HepG2 (cell line): ENCODE measurements around the gene RAD52. TPM values are rescaled to one million over a fixed set of nuclear protein-coding genes. Genes with fewer than 3 reads are reported as not detected.

Source experiments
- ARNT ChIP-seq: fragments of 450-650 bp; IDR thresholded peaks from 2 replicates; pipeline ENCODE4 v1.6.1; 2017
- CENPT ChIP-seq: sonication (generic); formaldehyde crosslinking; IDR thresholded peaks from 2 replicates; pipeline ENCODE4 v1.8.0; 2022; ENCODE audit warnings: low read depth, mild to moderate bottlenecking, moderate library complexity, missing genetic modification reagents
- ELF3 ChIP-seq: IDR thresholded peaks from 2 replicates; pipeline ENCODE4 v1.6.1; 2016; ENCODE audit warnings: missing genetic modification reagents, missing compliant biosample characterization
- EP300 ChIP-seq, 3 experiments: sonication (generic) in 1 of 3; formaldehyde crosslinking in 1 of 3; IDR thresholded peaks; 2 replicates each; pipeline versions ENCODE4 v1.5.1 to v1.6.1; 2011 to 2020; ENCODE audit warnings: low read depth in 2 of 3, low read length in 2 of 3, borderline replicate concordance in 1 of 3, improper control_type of control experiment in 1 of 3, mild to moderate bottlenecking in 1 of 3, missing genetic modification reagents in 1 of 3, moderate library complexity in 1 of 3
- FOXK1 ChIP-seq: sonication (generic); formaldehyde crosslinking; IDR thresholded peaks from 2 replicates; pipeline ENCODE4 v1.4.0; 2020; ENCODE audit warnings: low read depth, missing genetic modification reagents, borderline replicate concordance
- NCOR1 ChIP-seq: fragments of 200-600 bp; sonication (generic); IDR thresholded peaks from 2 replicates; pipeline ENCODE4 v1.7.0; 2017; ENCODE audit warnings: antibody characterized with exemption, low read length, borderline replicate concordance
- RARG ChIP-seq: sonication (generic); formaldehyde crosslinking; IDR thresholded peaks from 2 replicates; pipeline ENCODE4 v1.4.0; 2020; ENCODE audit warnings: low read depth, mild to moderate bottlenecking, missing genetic modification reagents
- SALL2 ChIP-seq: sonication (generic); formaldehyde crosslinking; IDR thresholded peaks from 2 replicates; pipeline ENCODE4 v1.8.1; 2023; ENCODE audit warnings: mild to moderate bottlenecking, missing genetic modification reagents, inconsistent platforms
- ZNF670 ChIP-seq: sonication (generic); formaldehyde crosslinking; IDR thresholded peaks from 2 replicates; pipeline ENCODE4 v1.8.0; 2022; ENCODE audit warnings: mild to moderate bottlenecking, missing genetic modification reagents, borderline replicate concordance
- ZNF749 ChIP-seq: sonication (generic); formaldehyde crosslinking; IDR thresholded peaks from 2 replicates; pipeline ENCODE4 v1.8.0; 2022; ENCODE audit warnings: mild to moderate bottlenecking, missing genetic modification reagents, moderate library complexity, borderline replicate concordance
- ZSCAN21 ChIP-seq: sonication (generic); formaldehyde crosslinking; IDR thresholded peaks from 2 replicates; pipeline ENCODE4 v1.8.0; 2022; ENCODE audit warnings: mild to moderate bottlenecking, missing genetic modification reagents, moderate library complexity, borderline replicate concordance
- polyA plus RNA-seq, 8 experiments: library from polyadenylated mRNA; depleted of rRNA in 3 of 8; stranded (reverse) in 7 of 8; unstranded in 1 of 8; fragments of >200 nt; fragmentation: Illumina TruSeq in 4 of 8; extraction: Trizol in 4 of 8; gene quantifications; 2 replicates each; pipeline versions ENCODE4 v1.2.1 to v1.2.3, GENCODE V29; 2011 to 2016; ENCODE audit warnings: low read depth in 4 of 8, missing spikeins in 1 of 8, mixed read lengths in 1 of 8; ENCODE audit not compliant: insufficient read depth in 1 of 8
- total RNA-seq, 5 experiments: library from RNA; depleted of rRNA; stranded (reverse); fragments of >200 nt; fragmentation: Illumina TruSeq; extraction: Trizol; gene quantifications; 2 replicates each; pipeline ENCODE4 v1.2.3, GENCODE V29; 2016; ENCODE audit warnings: low read depth in 1 of 5
- TF ChIP-seq, protein P1 (sequence below): IDR thresholded peaks from 2 replicates; pipeline ENCODE4 v1.6.1; 2016; ENCODE audit warnings: missing genetic modification reagents, missing compliant biosample characterization
- TF ChIP-seq, protein P2 (sequence below): sonication (generic); formaldehyde crosslinking; IDR thresholded peaks from 2 replicates; pipeline ENCODE4 v1.4.0; 2020; ENCODE audit warnings: mild to moderate bottlenecking, missing genetic modification reagents
- TF ChIP-seq, protein P3 (sequence below): sonication (generic); formaldehyde crosslinking; IDR thresholded peaks from 2 replicates; pipeline ENCODE4 v1.4.0; 2020; ENCODE audit warnings: missing genetic modification reagents, borderline replicate concordance
- TF ChIP-seq, protein P4 (sequence below): sonication (generic); formaldehyde crosslinking; IDR thresholded peaks from 2 replicates; pipeline ENCODE4 v1.5.0; 2020; ENCODE audit warnings: mild to moderate bottlenecking, missing genetic modification reagents, borderline replicate concordance

The RAD52 gene
- total and polyA plus RNA-seq, 2 of the 13 experiments (the other 11 are each of a cell fraction or from before 2014, with no cell fraction given) = 14.3 to 19.9 TPM

DNA sequence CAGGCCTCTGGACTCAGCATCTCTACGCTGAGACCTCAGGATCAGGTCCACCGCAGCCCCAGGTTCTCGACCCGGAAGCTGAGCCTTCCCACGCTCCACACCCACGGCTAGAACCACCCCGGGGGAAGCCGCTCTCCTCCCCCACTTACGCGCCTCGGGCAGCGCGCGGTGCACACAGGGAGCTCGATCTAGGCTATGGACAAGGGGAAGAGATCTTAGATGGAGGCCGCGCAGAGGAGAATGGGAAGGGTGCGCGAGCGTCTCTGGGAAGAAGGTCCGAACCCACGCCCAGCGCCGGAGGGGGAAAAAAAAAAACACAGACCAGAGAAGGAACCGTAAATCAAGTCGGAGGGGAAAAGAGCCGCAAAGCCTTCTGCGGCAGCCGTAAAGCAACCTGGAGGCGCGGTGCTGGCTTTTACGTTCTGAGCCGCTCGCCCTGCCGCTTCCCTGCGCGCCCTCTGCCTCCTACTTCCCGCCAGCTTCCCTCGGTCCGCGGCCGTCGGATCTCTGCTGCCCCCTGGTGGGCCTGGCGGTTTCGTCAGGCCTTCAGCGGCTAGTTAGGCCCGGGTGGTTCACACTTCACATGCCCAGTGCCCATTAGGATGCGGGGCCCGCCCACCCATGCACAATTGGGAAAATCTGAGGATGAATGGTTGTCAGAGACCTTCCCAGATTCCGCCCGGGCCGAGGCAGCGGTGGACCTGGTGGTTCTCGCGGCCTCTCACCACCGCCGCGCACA lies at the start of gene RAD52 (continued):
- TF ChIP-seq, protein P1, sequence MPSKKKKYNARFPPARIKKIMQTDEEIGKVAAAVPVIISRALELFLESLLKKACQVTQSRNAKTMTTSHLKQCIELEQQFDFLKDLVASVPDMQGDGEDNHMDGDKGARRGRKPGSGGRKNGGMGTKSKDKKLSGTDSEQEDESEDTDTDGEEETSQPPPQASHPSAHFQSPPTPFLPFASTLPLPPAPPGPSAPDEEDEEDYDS (CRISPR knock-in tag) = peak; percentile 47
- TF ChIP-seq SALL2 (CRISPR knock-in tag) (0 out of 2 replicates have a peak, but pooled peaks have one; percentile 25), ZNF749 (peak; percentile 82; the same call in 1 of the 2 replicates), ARNT (no peak), ELF3 (CRISPR knock-in tag) (peak; percentile 82), EP300 (IDR thresholded peaks at IDR 0.05; ENCODE audit: low read depth in 2 of 2, low read length in 2 of 2) (peak in 1 of 2 experiments; percentile 45; a peak in 2 of 4 replicates), EP300 (CRISPR knock-in tag; IDR thresholded peaks at IDR 0.05; ENCODE audit: borderline replicate concordance) (no peak), ZSCAN21 (CRISPR knock-in tag) (no peak; the same call in 1 of the 2 replicates), ZNF670 (CRISPR knock-in tag) (peak; percentile 99), RARG (CRISPR knock-in tag) (peak; percentile 60; the same call in 1 of the 2 replicates), FOXK1 (CRISPR knock-in tag) (peak; percentile 85; the same call in 1 of the 2 replicates), NCOR1 (no peak), CENPT (CRISPR knock-in tag) (no peak)
- TF ChIP-seq, protein P2, sequence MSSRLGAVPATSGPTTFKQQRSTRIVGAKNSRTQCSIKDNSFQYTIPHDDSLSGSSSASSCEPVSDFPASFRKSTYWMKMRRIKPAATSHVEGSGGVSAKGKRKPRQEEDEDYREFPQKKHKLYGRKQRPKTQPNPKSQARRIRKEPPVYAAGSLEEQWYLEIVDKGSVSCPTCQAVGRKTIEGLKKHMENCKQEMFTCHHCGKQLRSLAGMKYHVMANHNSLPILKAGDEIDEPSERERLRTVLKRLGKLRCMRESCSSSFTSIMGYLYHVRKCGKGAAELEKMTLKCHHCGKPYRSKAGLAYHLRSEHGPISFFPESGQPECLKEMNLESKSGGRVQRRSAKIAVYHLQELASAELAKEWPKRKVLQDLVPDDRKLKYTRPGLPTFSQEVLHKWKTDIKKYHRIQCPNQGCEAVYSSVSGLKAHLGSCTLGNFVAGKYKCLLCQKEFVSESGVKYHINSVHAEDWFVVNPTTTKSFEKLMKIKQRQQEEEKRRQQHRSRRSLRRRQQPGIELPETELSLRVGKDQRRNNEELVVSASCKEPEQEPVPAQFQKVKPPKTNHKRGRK (CRISPR knock-in tag) = no peak
- TF ChIP-seq, protein P3, sequence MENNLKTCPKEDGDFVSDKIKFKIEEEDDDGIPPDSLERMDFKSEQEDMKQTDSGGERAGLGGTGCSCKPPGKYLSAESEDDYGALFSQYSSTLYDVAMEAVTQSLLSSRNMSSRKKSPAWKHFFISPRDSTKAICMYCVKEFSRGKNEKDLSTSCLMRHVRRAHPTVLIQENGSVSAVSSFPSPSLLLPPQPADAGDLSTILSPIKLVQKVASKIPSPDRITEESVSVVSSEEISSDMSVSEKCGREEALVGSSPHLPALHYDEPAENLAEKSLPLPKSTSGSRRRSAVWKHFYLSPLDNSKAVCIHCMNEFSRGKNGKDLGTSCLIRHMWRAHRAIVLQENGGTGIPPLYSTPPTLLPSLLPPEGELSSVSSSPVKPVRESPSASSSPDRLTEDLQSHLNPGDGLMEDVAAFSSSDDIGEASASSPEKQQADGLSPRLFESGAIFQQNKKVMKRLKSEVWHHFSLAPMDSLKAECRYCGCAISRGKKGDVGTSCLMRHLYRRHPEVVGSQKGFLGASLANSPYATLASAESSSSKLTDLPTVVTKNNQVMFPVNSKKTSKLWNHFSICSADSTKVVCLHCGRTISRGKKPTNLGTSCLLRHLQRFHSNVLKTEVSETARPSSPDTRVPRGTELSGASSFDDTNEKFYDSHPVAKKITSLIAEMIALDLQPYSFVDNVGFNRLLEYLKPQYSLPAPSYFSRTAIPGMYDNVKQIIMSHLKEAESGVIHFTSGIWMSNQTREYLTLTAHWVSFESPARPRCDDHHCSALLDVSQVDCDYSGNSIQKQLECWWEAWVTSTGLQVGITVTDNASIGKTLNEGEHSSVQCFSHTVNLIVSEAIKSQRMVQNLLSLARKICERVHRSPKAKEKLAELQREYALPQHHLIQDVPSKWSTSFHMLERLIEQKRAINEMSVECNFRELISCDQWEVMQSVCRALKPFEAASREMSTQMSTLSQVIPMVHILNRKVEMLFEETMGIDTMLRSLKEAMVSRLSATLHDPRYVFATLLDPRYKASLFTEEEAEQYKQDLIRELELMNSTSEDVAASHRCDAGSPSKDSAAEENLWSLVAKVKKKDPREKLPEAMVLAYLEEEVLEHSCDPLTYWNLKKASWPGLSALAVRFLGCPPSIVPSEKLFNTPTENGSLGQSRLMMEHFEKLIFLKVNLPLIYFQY (CRISPR knock-in tag) = peak; percentile 24
- TF ChIP-seq, protein P4, sequence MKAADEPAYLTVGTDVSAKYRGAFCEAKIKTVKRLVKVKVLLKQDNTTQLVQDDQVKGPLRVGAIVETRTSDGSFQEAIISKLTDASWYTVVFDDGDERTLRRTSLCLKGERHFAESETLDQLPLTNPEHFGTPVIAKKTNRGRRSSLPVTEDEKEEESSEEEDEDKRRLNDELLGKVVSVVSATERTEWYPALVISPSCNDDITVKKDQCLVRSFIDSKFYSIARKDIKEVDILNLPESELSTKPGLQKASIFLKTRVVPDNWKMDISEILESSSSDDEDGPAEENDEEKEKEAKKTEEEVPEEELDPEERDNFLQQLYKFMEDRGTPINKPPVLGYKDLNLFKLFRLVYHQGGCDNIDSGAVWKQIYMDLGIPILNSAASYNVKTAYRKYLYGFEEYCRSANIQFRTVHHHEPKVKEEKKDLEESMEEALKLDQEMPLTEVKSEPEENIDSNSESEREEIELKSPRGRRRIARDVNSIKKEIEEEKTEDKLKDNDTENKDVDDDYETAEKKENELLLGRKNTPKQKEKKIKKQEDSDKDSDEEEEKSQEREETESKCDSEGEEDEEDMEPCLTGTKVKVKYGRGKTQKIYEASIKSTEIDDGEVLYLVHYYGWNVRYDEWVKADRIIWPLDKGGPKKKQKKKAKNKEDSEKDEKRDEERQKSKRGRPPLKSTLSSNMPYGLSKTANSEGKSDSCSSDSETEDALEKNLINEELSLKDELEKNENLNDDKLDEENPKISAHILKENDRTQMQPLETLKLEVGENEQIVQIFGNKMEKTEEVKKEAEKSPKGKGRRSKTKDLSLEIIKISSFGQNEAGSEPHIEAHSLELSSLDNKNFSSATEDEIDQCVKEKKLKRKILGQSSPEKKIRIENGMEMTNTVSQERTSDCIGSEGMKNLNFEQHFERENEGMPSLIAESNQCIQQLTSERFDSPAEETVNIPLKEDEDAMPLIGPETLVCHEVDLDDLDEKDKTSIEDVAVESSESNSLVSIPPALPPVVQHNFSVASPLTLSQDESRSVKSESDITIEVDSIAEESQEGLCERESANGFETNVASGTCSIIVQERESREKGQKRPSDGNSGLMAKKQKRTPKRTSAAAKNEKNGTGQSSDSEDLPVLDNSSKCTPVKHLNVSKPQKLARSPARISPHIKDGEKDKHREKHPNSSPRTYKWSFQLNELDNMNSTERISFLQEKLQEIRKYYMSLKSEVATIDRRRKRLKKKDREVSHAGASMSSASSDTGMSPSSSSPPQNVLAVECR (CRISPR knock-in tag) = peak; percentile 82; the same call in 1 of the 2 replicates
